SK-N-SH (cell line): ENCODE measurements around the gene EXOC4.

ENCODE experiments used
- EP300 ChIP-seq, 2 experiments: IDR thresholded peaks; 2 replicates each; pipeline versions ENCODE4 v1.4.0 to v1.6.1; 2012; ENCODE audit warnings: borderline replicate concordance in 1 of 2, low read depth in 1 of 2, low read length in 1 of 2
- FOXJ3 ChIP-seq: sonication (generic); formaldehyde crosslinking; IDR thresholded peaks from 2 replicates; pipeline ENCODE4 v1.5.1; 2020; ENCODE audit warnings: mild to moderate bottlenecking, missing genetic modification reagents
- JUND ChIP-seq: IDR thresholded peaks from 2 replicates; pipeline ENCODE4 v1.4.0; 2012
- NRF1 ChIP-seq: IDR thresholded peaks from 2 replicates; pipeline ENCODE4 v1.6.1; 2012; ENCODE audit warnings: low read depth, mild to moderate bottlenecking, low read length
- POLR2AphosphoS5 ChIP-seq: IDR thresholded peaks from 2 replicates; pipeline ENCODE4 v1.6.1; 2012; ENCODE audit warnings: low read depth, low read length
- RAD21 ChIP-seq: IDR thresholded peaks from 2 replicates; pipeline ENCODE4 v1.6.1; 2012; ENCODE audit warnings: mild to moderate bottlenecking, low read length
- RCOR1 ChIP-seq: fragments of 150-350 bp; IDR thresholded peaks from 2 replicates; pipeline ENCODE4 v1.6.1; 2017; ENCODE audit warnings: antibody characterized with exemption, low read length
- SIN3A ChIP-seq: IDR thresholded peaks from 2 replicates; pipeline ENCODE4 v1.6.1; 2012; ENCODE audit warnings: low read depth, mild to moderate bottlenecking, low read length, moderate library complexity, borderline replicate concordance
- TCF12 ChIP-seq: IDR thresholded peaks from 2 replicates; pipeline ENCODE4 v1.4.0; 2012
- YY1 ChIP-seq: IDR thresholded peaks from 2 replicates; pipeline ENCODE4 v1.4.0; 2012; ENCODE audit warnings: low read depth, mild to moderate bottlenecking
- TF ChIP-seq, protein P1 (sequence below): fragments of 200-600 bp; sonication (generic); IDR thresholded peaks from 2 replicates; pipeline ENCODE4 v1.6.1; 2017; ENCODE audit warnings: antibody characterized with exemption, mild to moderate bottlenecking, moderate library complexity
- TF ChIP-seq, protein P2 (sequence below): IDR thresholded peaks from 2 replicates; pipeline ENCODE4 v1.6.1; 2012; ENCODE audit warnings: mild to moderate bottlenecking, low read depth, low read length, moderate library complexity

GRCh38 chr7:133395551-133395950 lies 142.7 kb downstream of the EXOC4 start:
- TF ChIP-seq FOXJ3 (CRISPR knock-in tag): no peak
- TF ChIP-seq, protein P1, sequence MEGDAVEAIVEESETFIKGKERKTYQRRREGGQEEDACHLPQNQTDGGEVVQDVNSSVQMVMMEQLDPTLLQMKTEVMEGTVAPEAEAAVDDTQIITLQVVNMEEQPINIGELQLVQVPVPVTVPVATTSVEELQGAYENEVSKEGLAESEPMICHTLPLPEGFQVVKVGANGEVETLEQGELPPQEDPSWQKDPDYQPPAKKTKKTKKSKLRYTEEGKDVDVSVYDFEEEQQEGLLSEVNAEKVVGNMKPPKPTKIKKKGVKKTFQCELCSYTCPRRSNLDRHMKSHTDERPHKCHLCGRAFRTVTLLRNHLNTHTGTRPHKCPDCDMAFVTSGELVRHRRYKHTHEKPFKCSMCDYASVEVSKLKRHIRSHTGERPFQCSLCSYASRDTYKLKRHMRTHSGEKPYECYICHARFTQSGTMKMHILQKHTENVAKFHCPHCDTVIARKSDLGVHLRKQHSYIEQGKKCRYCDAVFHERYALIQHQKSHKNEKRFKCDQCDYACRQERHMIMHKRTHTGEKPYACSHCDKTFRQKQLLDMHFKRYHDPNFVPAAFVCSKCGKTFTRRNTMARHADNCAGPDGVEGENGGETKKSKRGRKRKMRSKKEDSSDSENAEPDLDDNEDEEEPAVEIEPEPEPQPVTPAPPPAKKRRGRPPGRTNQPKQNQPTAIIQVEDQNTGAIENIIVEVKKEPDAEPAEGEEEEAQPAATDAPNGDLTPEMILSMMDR: no peak
- no peak for TF ChIP-seq POLR2AphosphoS5
- TF ChIP-seq, protein P2, sequence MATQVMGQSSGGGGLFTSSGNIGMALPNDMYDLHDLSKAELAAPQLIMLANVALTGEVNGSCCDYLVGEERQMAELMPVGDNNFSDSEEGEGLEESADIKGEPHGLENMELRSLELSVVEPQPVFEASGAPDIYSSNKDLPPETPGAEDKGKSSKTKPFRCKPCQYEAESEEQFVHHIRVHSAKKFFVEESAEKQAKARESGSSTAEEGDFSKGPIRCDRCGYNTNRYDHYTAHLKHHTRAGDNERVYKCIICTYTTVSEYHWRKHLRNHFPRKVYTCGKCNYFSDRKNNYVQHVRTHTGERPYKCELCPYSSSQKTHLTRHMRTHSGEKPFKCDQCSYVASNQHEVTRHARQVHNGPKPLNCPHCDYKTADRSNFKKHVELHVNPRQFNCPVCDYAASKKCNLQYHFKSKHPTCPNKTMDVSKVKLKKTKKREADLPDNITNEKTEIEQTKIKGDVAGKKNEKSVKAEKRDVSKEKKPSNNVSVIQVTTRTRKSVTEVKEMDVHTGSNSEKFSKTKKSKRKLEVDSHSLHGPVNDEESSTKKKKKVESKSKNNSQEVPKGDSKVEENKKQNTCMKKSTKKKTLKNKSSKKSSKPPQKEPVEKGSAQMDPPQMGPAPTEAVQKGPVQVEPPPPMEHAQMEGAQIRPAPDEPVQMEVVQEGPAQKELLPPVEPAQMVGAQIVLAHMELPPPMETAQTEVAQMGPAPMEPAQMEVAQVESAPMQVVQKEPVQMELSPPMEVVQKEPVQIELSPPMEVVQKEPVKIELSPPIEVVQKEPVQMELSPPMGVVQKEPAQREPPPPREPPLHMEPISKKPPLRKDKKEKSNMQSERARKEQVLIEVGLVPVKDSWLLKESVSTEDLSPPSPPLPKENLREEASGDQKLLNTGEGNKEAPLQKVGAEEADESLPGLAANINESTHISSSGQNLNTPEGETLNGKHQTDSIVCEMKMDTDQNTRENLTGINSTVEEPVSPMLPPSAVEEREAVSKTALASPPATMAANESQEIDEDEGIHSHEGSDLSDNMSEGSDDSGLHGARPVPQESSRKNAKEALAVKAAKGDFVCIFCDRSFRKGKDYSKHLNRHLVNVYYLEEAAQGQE: no peak
- no peak for TF ChIP-seq RCOR1
- TF ChIP-seq JUND: no peak
- no peak for TF ChIP-seq TCF12
- no peak for TF ChIP-seq YY1
- TF ChIP-seq EP300 (IDR thresholded peaks at IDR 0.05; ENCODE audit: borderline replicate concordance in 1 of 2, low read depth in 1 of 2, low read length in 1 of 2): no peak
- TF ChIP-seq SIN3A: no peak
- TF ChIP-seq NRF1: no peak
- no peak for TF ChIP-seq RAD21
